ENCODE results near the gene CLSTN2. TPM values are rescaled to one million over a fixed set of nuclear protein-coding genes. Genes with fewer than 3 reads are reported as not detected.
A peak's percentile ranks its signal among the peaks of the same experiment; 100 is the strongest.

Gene CLSTN2
- total and polyA plus RNA-seq, 2 of the 4 experiments (the other 2 are of a cell fraction) = under 0.01 to 0.07 TPM

DNA sequence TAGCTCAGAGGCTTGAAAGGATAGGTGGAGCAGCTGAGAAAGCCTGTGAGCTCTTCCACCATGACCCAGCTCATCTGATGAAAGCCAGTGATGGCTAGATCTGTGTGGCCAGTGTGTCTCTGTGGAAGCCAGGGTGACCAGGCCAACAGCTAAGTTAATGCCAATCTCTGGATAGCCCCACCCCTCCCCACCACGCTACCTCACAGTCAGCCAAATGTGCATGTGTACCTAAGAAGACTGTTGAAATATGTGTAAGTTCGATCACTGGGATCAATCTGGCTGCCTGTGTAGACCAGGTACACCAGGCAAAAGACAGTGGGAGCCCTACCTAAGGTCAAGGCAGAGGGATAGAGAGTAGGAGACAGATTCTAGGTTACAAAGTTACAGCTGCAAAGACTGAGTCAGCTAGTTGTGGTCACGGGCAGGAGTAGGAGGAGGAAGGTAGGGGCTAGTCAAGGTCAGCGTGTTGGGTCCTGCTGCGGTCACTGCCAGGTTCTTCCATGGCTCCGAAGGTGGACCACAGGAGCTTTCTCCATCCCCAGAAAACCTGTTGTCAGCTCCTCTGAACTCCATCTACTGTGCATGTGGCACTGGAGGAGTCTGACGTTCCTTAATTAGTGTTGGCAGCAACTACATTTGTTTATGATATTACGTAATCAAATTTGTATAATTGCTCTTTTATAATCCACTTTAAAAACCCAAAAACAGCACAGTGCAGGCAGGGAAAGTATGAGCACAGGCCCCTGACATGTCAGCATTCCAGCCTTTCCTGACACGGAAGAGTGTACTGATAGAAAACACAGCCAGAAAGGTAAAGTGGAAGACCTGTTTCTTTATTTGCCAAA is 318.0 kb downstream of the CLSTN2 start:
- Histone ChIP-seq H3K27me3 (ENCODE audit: control insufficient read depth, insufficient read depth, low read length) (no peaks in the 10 kb centered on the region), H2AFZ (replicated peaks; ENCODE audit: low read length, poor library complexity) (no peak overlapping the region), H4K20me1 (ENCODE audit: insufficient read depth, low read length) (no peaks in the 10 kb centered on the region), H3K23ac (ENCODE audit: low read depth, low read length) (no peak overlapping the region), H3K4me1 (ENCODE audit: control insufficient read depth, insufficient read depth, low read length) (no peaks in the 10 kb centered on the region), H3K4ac (ENCODE audit: low read depth, low read length) (no peak overlapping the region), H4K5ac (ENCODE audit: low read depth, low read length) (no peak overlapping the region), H3K9ac (ENCODE audit: low read depth, low read length) (no peak overlapping the region), H2BK20ac (ENCODE audit: low read depth, low read length) (no peak overlapping the region), H3K4me2 (ENCODE audit: low read depth, low read length) (no peak overlapping the region), H4K91ac (ENCODE audit: insufficient read depth, low read depth, low read length) (no peak overlapping the region), H3K56ac (ENCODE audit: extremely low read depth, insufficient read depth, low read length) (no peak overlapping the region), H2AK9ac (replicated peaks; ENCODE audit: low read depth, low read length, poor library complexity) (no peak overlapping the region), H3K9me3 (ENCODE audit: control insufficient read depth, insufficient read depth, low read length) (no peaks in the 10 kb centered on the region), H3K9me1 (ENCODE audit: insufficient read depth, low read length) (no peaks in the 10 kb centered on the region), H3K27ac (ENCODE audit: insufficient read depth, low read length) (no peak overlapping the region), H3K79me1 (ENCODE audit: low read depth in 1 of 2, low read length in 2 of 2) (no peaks in the 10 kb centered on the region), H3K18ac (ENCODE audit: low read depth, low read length) (no peak overlapping the region), H2BK15ac (ENCODE audit: low read depth, low read length) (no peak overlapping the region), H4K8ac (ENCODE audit: low read depth in 2 of 2, low read length in 2 of 2) (no peak overlapping the region), H3K14ac (replicated peaks; ENCODE audit: low read depth, low read length) (no peak overlapping the region), H2BK120ac (ENCODE audit: low read depth, low read length) (no peak overlapping the region), H2AK5ac (ENCODE audit: low read depth, low read length) (no peak overlapping the region), H2BK5ac (ENCODE audit: low read depth, low read length, poor library complexity, severe bottlenecking) (no peak overlapping the region), H3K36me3 (ENCODE audit: control insufficient read depth, insufficient read depth, low read length) (no peaks in the 10 kb centered on the region), H3K4me3 (ENCODE audit: insufficient read depth, low read depth, low read length) (no peak overlapping the region)
- dilution Hi-C loops (cut with HindIII; ENCODE audit: low sequenced_read_pairs, unreplicated experiment) = no loop called here
- no peak for ATAC-seq (ENCODE audit: low read depth)
- POLR2A ChIA-PET (ENCODE audit: unreplicated experiment) = no interaction called here
- peak; percentile 59 for TF ChIP-seq CEBPB (IDR thresholded peaks at IDR 0.05; ENCODE audit: low read depth, low read length)
- no peak for TF ChIP-seq USF2 (IDR thresholded peaks at IDR 0.05; ENCODE audit: low read depth, low read length)
- DNase-seq = no peak
- no CpG with 5 or more reads among the region's 9 CpGs for WGBS, 2 experiments (ENCODE audit: extremely low coverage in 2 of 2, insufficient read length in 1 of 2)
- in situ Hi-C loops (cut with MboI; ENCODE audit: low sequenced_read_pairs) = no loop called here
- intact Hi-C loops (cut with micrococcal nuclease) = no loop called here
- CTCF ChIA-PET = interaction anchor here (0.6 kb wide), 1 partner anchor 16 kb away, joined by 3 read pairs; no protein-coding TSS in a partner anchor
- BruUV-seq (replicated peaks) = no TSS peak

All from IMR-90 (cell line).